ENCODE results near the gene WWP2. TPM values are rescaled to one million over a fixed set of nuclear protein-coding genes. Genes with fewer than 3 reads are reported as not detected.

The WWP2 gene
- polyA plus RNA-seq, 1 donor from 2014 or later: 11.9 TPM

DNA sequence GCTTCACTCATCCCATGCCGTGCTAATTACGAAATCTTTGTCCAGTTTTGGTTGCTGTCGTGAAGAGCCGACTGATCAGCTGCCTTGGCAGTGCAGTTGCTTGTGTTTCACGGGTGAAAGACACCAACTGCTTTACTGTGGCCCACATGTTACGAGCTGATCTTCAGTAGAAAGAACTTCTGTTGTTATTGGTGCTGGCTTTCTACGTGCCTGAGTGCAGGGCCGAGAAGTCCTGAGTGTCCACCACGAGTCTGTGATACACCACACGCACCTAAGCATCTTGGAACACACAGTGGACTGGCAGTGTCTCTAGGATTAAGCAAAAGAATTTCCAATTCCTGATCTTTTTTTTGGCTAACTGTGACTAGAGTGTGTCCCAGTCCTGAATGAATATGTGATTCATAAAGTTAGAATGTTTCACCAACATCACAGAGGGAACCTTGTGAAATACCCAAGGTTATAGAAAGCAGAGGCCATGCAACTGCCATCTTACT lies 118.6 kb downstream of the WWP2 start:
- no peaks in the 10 kb centered on the region for H3K36me3 ChIP-seq (ENCODE audit: insufficient read depth, low read length)
- H3K27ac ChIP-seq (ENCODE audit: low read length): no peak overlapping the region
- no peaks in the 10 kb centered on the region for H3F3A ChIP-seq (ENCODE audit: insufficient read depth, low read length, poor library complexity, severe bottlenecking)
- H3K79me2 ChIP-seq (replicated peaks; ENCODE audit: insufficient read depth, low read length): no peaks in the 10 kb centered on the region
- no peak overlapping the region for H2AFZ ChIP-seq (ENCODE audit: low read depth, low read length)
- no peaks in the 10 kb centered on the region for H3K9me2 ChIP-seq (ENCODE audit: insufficient read depth, low read length)
- no peak overlapping the region for H3K4me2 ChIP-seq (ENCODE audit: low read length)
- TF ChIP-seq RAD21 (conservative IDR thresholded peaks at IDR 0.05) (no peak), TAF1 (IDR thresholded peaks at IDR 0.05; ENCODE audit: low read depth) (no peak), EP300 (conservative IDR thresholded peaks at IDR 0.05; ENCODE audit: poor library complexity, severe bottlenecking) (no peak), POLR2AphosphoS5 (IDR thresholded peaks at IDR 0.05) (no peak)
- H3K4me3 ChIP-seq (ENCODE audit: low read length): no peak overlapping the region
- no peaks in the 10 kb centered on the region for H4K20me1 ChIP-seq (ENCODE audit: insufficient read depth)
- no peak overlapping the region for H3K9ac ChIP-seq (ENCODE audit: low read length)
- H3K9me3 ChIP-seq (ENCODE audit: low read length): peaks cover 7% of the 10 kb centered on the region
- H3K27me3 ChIP-seq (ENCODE audit: insufficient read depth, low read depth, low read length): no peaks in the 10 kb centered on the region

- peaks cover 7% of the 10 kb centered on the region for H3K9me3 ChIP-seq (ENCODE audit: low read length)
- no peaks in the 10 kb centered on the region for H3K79me2 ChIP-seq (replicated peaks; ENCODE audit: insufficient read depth, low read length)
- H3K9me2 ChIP-seq (ENCODE audit: insufficient read depth, low read length): no peaks in the 10 kb centered on the region
- no peak overlapping the region for H3K27ac ChIP-seq (ENCODE audit: low read length)
- H2AFZ ChIP-seq (ENCODE audit: low read depth, low read length): no peak overlapping the region
- no peak overlapping the region for H3K9ac ChIP-seq (ENCODE audit: low read length)
- no peaks in the 10 kb centered on the region for H3K27me3 ChIP-seq (ENCODE audit: insufficient read depth, low read depth, low read length)
- no peaks in the 10 kb centered on the region for H4K20me1 ChIP-seq (ENCODE audit: insufficient read depth)
- TF ChIP-seq EP300 (conservative IDR thresholded peaks at IDR 0.05; ENCODE audit: poor library complexity, severe bottlenecking) (no peak), EZH2 (IDR thresholded peaks at IDR 0.05; ENCODE audit: borderline replicate concordance, insufficient read depth, low read length, poor library complexity, severe bottlenecking) (no peak), SMC3 (conservative IDR thresholded peaks at IDR 0.05; ENCODE audit: poor library complexity) (no peak), TAF1 (IDR thresholded peaks at IDR 0.05; ENCODE audit: low read depth) (no peak), RAD21 (conservative IDR thresholded peaks at IDR 0.05) (no peak), POLR2AphosphoS5 (IDR thresholded peaks at IDR 0.05) (no peak), CTCF (IDR thresholded peaks at IDR 0.05; ENCODE audit: poor library complexity, severe bottlenecking) (no peak), MXI1 (conservative IDR thresholded peaks at IDR 0.05; ENCODE audit: poor library complexity, severe bottlenecking) (no peak)
- TF ChIP-seq, protein P1, sequence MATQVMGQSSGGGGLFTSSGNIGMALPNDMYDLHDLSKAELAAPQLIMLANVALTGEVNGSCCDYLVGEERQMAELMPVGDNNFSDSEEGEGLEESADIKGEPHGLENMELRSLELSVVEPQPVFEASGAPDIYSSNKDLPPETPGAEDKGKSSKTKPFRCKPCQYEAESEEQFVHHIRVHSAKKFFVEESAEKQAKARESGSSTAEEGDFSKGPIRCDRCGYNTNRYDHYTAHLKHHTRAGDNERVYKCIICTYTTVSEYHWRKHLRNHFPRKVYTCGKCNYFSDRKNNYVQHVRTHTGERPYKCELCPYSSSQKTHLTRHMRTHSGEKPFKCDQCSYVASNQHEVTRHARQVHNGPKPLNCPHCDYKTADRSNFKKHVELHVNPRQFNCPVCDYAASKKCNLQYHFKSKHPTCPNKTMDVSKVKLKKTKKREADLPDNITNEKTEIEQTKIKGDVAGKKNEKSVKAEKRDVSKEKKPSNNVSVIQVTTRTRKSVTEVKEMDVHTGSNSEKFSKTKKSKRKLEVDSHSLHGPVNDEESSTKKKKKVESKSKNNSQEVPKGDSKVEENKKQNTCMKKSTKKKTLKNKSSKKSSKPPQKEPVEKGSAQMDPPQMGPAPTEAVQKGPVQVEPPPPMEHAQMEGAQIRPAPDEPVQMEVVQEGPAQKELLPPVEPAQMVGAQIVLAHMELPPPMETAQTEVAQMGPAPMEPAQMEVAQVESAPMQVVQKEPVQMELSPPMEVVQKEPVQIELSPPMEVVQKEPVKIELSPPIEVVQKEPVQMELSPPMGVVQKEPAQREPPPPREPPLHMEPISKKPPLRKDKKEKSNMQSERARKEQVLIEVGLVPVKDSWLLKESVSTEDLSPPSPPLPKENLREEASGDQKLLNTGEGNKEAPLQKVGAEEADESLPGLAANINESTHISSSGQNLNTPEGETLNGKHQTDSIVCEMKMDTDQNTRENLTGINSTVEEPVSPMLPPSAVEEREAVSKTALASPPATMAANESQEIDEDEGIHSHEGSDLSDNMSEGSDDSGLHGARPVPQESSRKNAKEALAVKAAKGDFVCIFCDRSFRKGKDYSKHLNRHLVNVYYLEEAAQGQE (IDR thresholded peaks at IDR 0.05; ENCODE audit: borderline replicate concordance): no peak
- H3K4me2 ChIP-seq (ENCODE audit: low read length): no peak overlapping the region
- H3F3A ChIP-seq (ENCODE audit: insufficient read depth, low read length, poor library complexity, severe bottlenecking): no peaks in the 10 kb centered on the region
- H3K36me3 ChIP-seq (ENCODE audit: insufficient read depth, low read length): no peaks in the 10 kb centered on the region
- no peak overlapping the region for H3K4me3 ChIP-seq (ENCODE audit: low read length)
These were observed 119.0 kb downstream of the WWP2 start for GRCh38 chr16:69881141-69881540.
